ENCODE data around the gene RESP18.

DNA sequence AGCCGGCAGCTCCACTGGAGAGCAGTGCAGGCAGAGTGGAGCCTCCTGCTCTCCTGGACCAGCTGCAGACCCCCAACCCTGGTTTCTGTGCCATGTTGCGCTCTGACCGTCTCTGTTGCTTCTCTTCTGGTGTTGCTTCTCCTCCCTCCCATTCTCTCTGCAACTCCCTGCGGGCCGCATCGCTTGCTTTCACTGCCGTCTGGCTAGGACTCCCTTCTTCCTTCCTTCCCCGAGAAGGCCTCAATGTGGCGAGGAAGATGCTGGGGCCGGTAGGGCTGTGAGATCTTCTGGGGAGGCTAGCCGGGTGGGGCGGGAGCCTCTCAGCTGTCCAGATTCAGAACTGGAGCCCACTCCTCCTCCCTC is 47.2 kb downstream of the RESP18 start:
- TF ChIP-seq GATA2 (IDR thresholded peaks at IDR 0.05; ENCODE audit: low read depth, low read length) (no peak), GATA3 (IDR thresholded peaks at IDR 0.05; ENCODE audit: low read depth, low read length) (no peak)

Measured in SH-SY5Y (cell line).